Kidney (tissue), 14 donors: ENCODE data around the gene IRAK3. TPM values are rescaled to one million over a fixed set of nuclear protein-coding genes. Genes with fewer than 3 reads are reported as not detected.
A peak's percentile ranks its signal among the peaks of the same experiment; 100 is the strongest.

Experiments
- DNase-seq, 5 donors: peaks; one replicate each; pipeline ENCODE4 v3.0.0-alpha.2; 2013 to 2020
- FAIRE-seq: peaks from 2 replicates; lab custom pipeline; 2012; peaks lifted over from hg19 to GRCh38; lab: Jason Lieb, UNC
- H3K27ac ChIP-seq, 2 donors: one replicate each; pipeline ENCODE4 v1.7.0; 2013; ENCODE audit warnings: low read depth in 2 of 2, low read length in 2 of 2, inconsistent platforms in 1 of 2
- H3K27me3 ChIP-seq: one replicate; pipeline ENCODE4 v1.7.1; 2013; ENCODE audit warnings: low read length, inconsistent platforms; ENCODE audit not compliant: control insufficient read depth, insufficient read depth
- H3K36me3 ChIP-seq, 3 donors: one replicate each; pipeline versions ENCODE4 v1.7.0 to v1.7.1; 2013; ENCODE audit warnings: low read length in 3 of 3, control low read depth in 1 of 3, inconsistent platforms in 1 of 3; ENCODE audit not compliant: insufficient read depth in 3 of 3, control insufficient read depth in 2 of 3
- H3K4me1 ChIP-seq, 3 donors: one replicate each; pipeline versions ENCODE4 v1.7.0 to v1.7.1; 2013; ENCODE audit warnings: low read length in 3 of 3, inconsistent platforms in 1 of 3, low read depth in 1 of 3; ENCODE audit not compliant: control insufficient read depth in 2 of 3, insufficient read depth in 2 of 3
- H3K4me3 ChIP-seq, 3 donors: one replicate each; pipeline versions ENCODE4 v1.7.0 to v1.8.1; 2013; ENCODE audit warnings: low read length in 3 of 3, control low read depth in 1 of 3, inconsistent platforms in 1 of 3
- H3K9ac ChIP-seq, 3 donors: one replicate each; pipeline versions ENCODE4 v1.7.0 to v1.7.1; 2013; ENCODE audit warnings: low read length in 3 of 3, control low read depth in 1 of 3, inconsistent platforms in 1 of 3
- H3K9me3 ChIP-seq, 3 donors: one replicate each; pipeline versions ENCODE4 v1.7.0 to v1.7.1; 2013; ENCODE audit warnings: low read length in 3 of 3, control low read depth in 1 of 3, inconsistent platforms in 1 of 3; ENCODE audit not compliant: control insufficient read depth in 2 of 3, insufficient read depth in 1 of 3
- CTCF ChIP-seq: IDR thresholded peaks from 3 replicates; pipeline ENCODE4 v1.5.1; 2012; ENCODE audit warnings: mild to moderate bottlenecking, moderate library complexity, borderline replicate concordance; ENCODE audit not compliant: insufficient read depth; ENCODE audit errors: extremely low read depth
- intact Hi-C: fragments of 100-400 bp; cut with DNase I; formaldehyde crosslinking; loops from one replicate; pipeline ENCODE4 v1.11.1; 2022
- polyA plus RNA-seq: library from polyadenylated mRNA; stranded (reverse); fragments of 350-450 nt; fragmentation: Illumina TruSeq; extraction: RNeasy Lipid Tissue Mini Kit (QIAGEN cat#74804); gene quantifications from one replicate; pipeline ENCODE4 v1.2.3, GENCODE V29; 2014; ENCODE audit warnings: low read depth, low replicate concordance; ENCODE audit not compliant: insufficient read depth
- total RNA-seq: library from RNA; stranded (reverse); fragmentation: NEBNext Ultra II Directional; extraction: Animal tissue kit (Norgen Biotek cat#: 25700); gene quantifications from one replicate; pipeline ENCODE4 v1.2.1, GENCODE V29; 2021
- donor health status: control.
- donor health status: control.
- donor health status: control.
- donor health status: control.
- donor health status: control.
- donor health status: DM: yes; HTN: yes; CAD: no.
- donor health status: Normal renal cell carcinoma (clear cell type).

The IRAK3 gene
- total and polyA plus RNA-seq, 2 donors from 2014 or later, result 1.2 to 19.9 TPM

GRCh38 chr12:66297080-66297479, 108.1 kb downstream of the IRAK3 start:
- Histone ChIP-seq H3K4me3 (no peak overlapping the region), H3K4me1 (no peaks in the 10 kb centered on the region), H3K9me3 (no peaks in the 10 kb centered on the region), H3K9ac (no peak overlapping the region), H3K36me3 (no peaks in the 10 kb centered on the region), H3K27me3 (no peaks in the 10 kb centered on the region), H3K27ac (no peak overlapping the region)
- FAIRE-seq, result no peak
- TF ChIP-seq CTCF, result no peak
- no peak for DNase-seq
- intact Hi-C loops, result no loop called here

- Histone ChIP-seq H3K9ac (no peak overlapping the region), H3K4me3 (no peak overlapping the region), H3K9me3 (no peaks in the 10 kb centered on the region), H3K4me1 (no peaks in the 10 kb centered on the region), H3K27me3 (no peaks in the 10 kb centered on the region), H3K36me3 (no peaks in the 10 kb centered on the region), H3K27ac (no peak overlapping the region)
- DNase-seq (no peak), FAIRE-seq (peak; percentile 8)
- intact Hi-C loops, result no loop called here
- TF ChIP-seq CTCF, result no peak
Measured at GRCh38 chr12:66297923-66298322, 108.9 kb downstream of the IRAK3 start.

GRCh38 chr12:66301944-66302826, 113.2 kb downstream of the IRAK3 start, which contains the start of gene HELB:
Gene HELB (plus strand): TSS chr12:66302493. CDS start chr12:66302604, 111 bp downstream.
- DNase-seq (peak; percentile 98 to 99 (median 98)), FAIRE-seq (peak; percentile 74)
- peak within 1 kb of the TSS; percentile 83 to 97 (median 95) for H3K9ac ChIP-seq
- no peaks in the 10 kb centered on the region for H3K9me3 ChIP-seq
- H3K27me3 ChIP-seq, result no peaks in the 10 kb centered on the region
- H3K4me3 ChIP-seq, result peak within 1 kb of the TSS; percentile 92 to 100 (median 96)
- intact Hi-C loops, result no loop called here
- peaks cover 0 to 4% (median 0%) of the 10 kb centered on the region in 3 donors for H3K4me1 ChIP-seq
- H3K27ac ChIP-seq, result peak within 1 kb of the TSS; percentile 59 to 84
- H3K36me3 ChIP-seq, result peaks cover 0 to 4% (median 0%) of the 10 kb centered on the region in 3 donors
- no peak for TF ChIP-seq CTCF
